Stimulated activated CD8-positive, alpha-beta memory T cell treated with anti-CD3 and anti-CD28 coated beads, Interleukin-12 subunit alpha, Interleukin-12 subunit beta, amount 100 ng/mL, for 24 hours (primary cell): ENCODE data around the gene PPFIBP1.

Source experiments
- DNase-seq: peaks from one replicate; pipeline ENCODE4 v3.0.0-alpha.2; 2020; ENCODE audit errors: extremely low read depth

The PPFIBP1 gene

GRCh38 chr12:27665704-27666103, 141.7 kb downstream of the PPFIBP1 start:
- no peak for DNase-seq

- DNase-seq, result no peak
Measured at GRCh38 chr12:27666510-27666909, 142.5 kb downstream of the PPFIBP1 start.

- no peak for DNase-seq
Measured at GRCh38 chr12:27667540-27667939, 143.5 kb downstream of the PPFIBP1 start.

GRCh38 chr12:27672051-27672450, 148.0 kb downstream of the PPFIBP1 start:
- no peak for DNase-seq

GRCh38 chr12:27672643-27673042, 148.6 kb downstream of the PPFIBP1 start:
- no peak for DNase-seq

GRCh38 chr12:27673101-27673718, 149.2 kb downstream of the PPFIBP1 start:
- DNase-seq, result no peak

- no peak for DNase-seq
Measured at GRCh38 chr12:27674989-27675388, 151.0 kb downstream of the PPFIBP1 start.

GRCh38 chr12:27680619-27681018, 156.6 kb downstream of the PPFIBP1 start:
- no peak for DNase-seq

GRCh38 chr12:27682534-27682933, 158.5 kb downstream of the PPFIBP1 start:
- no peak for DNase-seq

- DNase-seq, result no peak
Measured at GRCh38 chr12:27685274-27685673, 161.3 kb downstream of the PPFIBP1 start.

- no peak for DNase-seq
Measured at GRCh38 chr12:27686147-27686546, 162.1 kb downstream of the PPFIBP1 start.

- DNase-seq, result no peak
Measured at GRCh38 chr12:27688671-27689070, 164.7 kb downstream of the PPFIBP1 start.

GRCh38 chr12:27689558-27690180, 165.7 kb downstream of the PPFIBP1 start:
- DNase-seq, result no peak

GRCh38 chr12:27693403-27693802, 169.4 kb downstream of the PPFIBP1 start:
- DNase-seq, result no peak

GRCh38 chr12:27695556-27696292, 171.7 kb downstream of the PPFIBP1 start:
- no peak for DNase-seq

GRCh38 chr12:27696293-27696652, 172.3 kb downstream of the PPFIBP1 start, which contains the start of gene REP15:
REP15 (plus strand) TSS chr12:27696447; CDS start chr12:27696563, 116 bp downstream.
- no peak for DNase-seq

GRCh38 chr12:27696864-27697564, 173.0 kb downstream of the PPFIBP1 start:
- no peak for DNase-seq

- DNase-seq, result peak; percentile 23
Measured at GRCh38 chr12:27703720-27704452, 179.9 kb downstream of the PPFIBP1 start.

- no peak for DNase-seq
Measured at GRCh38 chr12:27705263-27705662, 181.3 kb downstream of the PPFIBP1 start.

GRCh38 chr12:27707216-27707615, 183.2 kb downstream of the PPFIBP1 start:
- no peak for DNase-seq

- DNase-seq, result no peak
Measured at GRCh38 chr12:27709212-27709931, 185.4 kb downstream of the PPFIBP1 start.
